HEK293 (cell line): ENCODE results near the gene NCOA3.

ENCODE experiments used
- GLI4 ChIP-seq: fragments of 450-650 bp; formaldehyde crosslinking; IDR thresholded peaks from 2 replicates; pipeline ENCODE4 v1.5.1; 2016; ENCODE audit warnings: missing biosample characterization, missing genetic modification characterization
- MZF1 ChIP-seq: fragments of 450-650 bp; formaldehyde crosslinking; IDR thresholded peaks from 2 replicates; pipeline ENCODE4 v1.5.1; 2017; ENCODE audit warnings: missing biosample characterization, missing genetic modification characterization, borderline replicate concordance
- ZFP69B ChIP-seq: fragments of 450-650 bp; formaldehyde crosslinking; IDR thresholded peaks from 2 replicates; pipeline ENCODE4 v1.5.1; 2016; ENCODE audit warnings: missing biosample characterization, missing genetic modification characterization
- ZNF169 ChIP-seq: fragments of 450-650 bp; formaldehyde crosslinking; IDR thresholded peaks from 2 replicates; pipeline ENCODE4 v1.5.1; 2016; ENCODE audit warnings: missing biosample characterization, missing genetic modification characterization
- ZNF175 ChIP-seq: fragments of 450-650 bp; formaldehyde crosslinking; IDR thresholded peaks from 2 replicates; pipeline ENCODE4 v1.5.1; 2016; ENCODE audit warnings: missing biosample characterization, missing genetic modification characterization
- ZNF473 ChIP-seq: fragments of 450-650 bp; formaldehyde crosslinking; IDR thresholded peaks from 2 replicates; pipeline ENCODE4 v1.5.1; 2017; ENCODE audit warnings: missing biosample characterization, missing genetic modification characterization
- ZNF510 ChIP-seq: fragments of 450-650 bp; formaldehyde crosslinking; IDR thresholded peaks from 2 replicates; pipeline ENCODE4 v1.5.1; 2018; ENCODE audit warnings: mild to moderate bottlenecking, missing genetic modification characterization, missing biosample characterization; ENCODE audit not compliant: insufficient replicate concordance
- ZNF707 ChIP-seq: fragments of 450-650 bp; formaldehyde crosslinking; IDR thresholded peaks from 2 replicates; pipeline ENCODE4 v1.5.1; 2016; ENCODE audit warnings: missing biosample characterization, missing genetic modification characterization
- ZNF768 ChIP-seq: fragments of 450-650 bp; formaldehyde crosslinking; IDR thresholded peaks from 2 replicates; pipeline ENCODE4 v1.5.1; 2018; ENCODE audit warnings: missing biosample characterization, mild to moderate bottlenecking, missing genetic modification characterization
- TF ChIP-seq, protein P1 (sequence below): fragments of 450-650 bp; formaldehyde crosslinking; IDR thresholded peaks from 2 replicates; pipeline ENCODE4 v1.5.1; 2016; ENCODE audit warnings: missing biosample characterization, missing genetic modification characterization
- TF ChIP-seq, protein P2 (sequence below): fragments of 450-650 bp; formaldehyde crosslinking; conservative IDR thresholded peaks from 2 replicates; pipeline ENCODE4 v1.5.1; 2016; ENCODE audit warnings: low read depth, missing biosample characterization, missing genetic modification characterization
- TF ChIP-seq, protein P3 (sequence below): fragments of 450-650 bp; formaldehyde crosslinking; IDR thresholded peaks from 2 replicates; pipeline ENCODE4 v1.5.1; 2016; ENCODE audit warnings: missing biosample characterization, missing genetic modification characterization

DNA sequence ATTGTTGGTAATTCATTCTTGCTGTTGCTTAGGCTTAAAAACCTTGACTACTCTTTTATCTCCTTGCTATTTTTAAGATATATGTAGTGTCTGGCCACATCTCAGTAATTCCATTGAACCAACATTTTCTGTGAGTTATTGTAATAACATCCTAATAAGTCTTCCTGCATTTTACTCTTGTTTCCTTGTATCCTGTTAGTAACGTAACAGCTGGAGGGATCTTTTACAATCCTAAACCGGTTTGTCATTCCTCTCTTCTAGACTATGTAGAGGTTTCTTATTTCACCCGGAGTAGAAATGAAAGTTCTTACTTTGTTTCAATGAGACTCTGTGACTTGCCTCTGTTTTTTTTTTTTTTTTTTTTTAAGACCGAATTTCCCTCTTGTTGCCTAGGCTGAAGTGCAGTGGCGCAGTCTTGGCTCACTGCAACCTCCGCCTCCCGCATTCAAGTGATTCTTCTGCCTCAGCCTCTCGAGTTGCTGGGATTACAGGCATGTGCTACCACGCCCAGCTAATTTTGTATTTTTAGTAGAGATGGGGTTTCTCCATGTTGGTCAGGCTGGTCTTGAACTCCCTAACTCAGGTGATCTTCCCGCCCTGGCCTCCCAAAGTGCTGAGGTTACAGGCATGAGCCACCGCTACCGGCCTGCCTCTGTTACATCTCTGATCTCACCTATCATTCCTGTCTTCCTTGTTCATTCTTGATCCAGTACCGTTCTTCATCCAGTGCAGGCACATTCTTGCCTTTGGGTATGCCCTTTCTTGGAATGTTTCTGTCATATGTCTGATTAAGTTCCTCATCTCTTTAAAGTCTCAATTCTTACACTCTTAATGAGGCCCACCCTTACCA, 44.7 kb downstream of the NCOA3 start:
- TF ChIP-seq ZNF510 (tag by site-specific recombination): no peak
- TF ChIP-seq, protein P1, sequence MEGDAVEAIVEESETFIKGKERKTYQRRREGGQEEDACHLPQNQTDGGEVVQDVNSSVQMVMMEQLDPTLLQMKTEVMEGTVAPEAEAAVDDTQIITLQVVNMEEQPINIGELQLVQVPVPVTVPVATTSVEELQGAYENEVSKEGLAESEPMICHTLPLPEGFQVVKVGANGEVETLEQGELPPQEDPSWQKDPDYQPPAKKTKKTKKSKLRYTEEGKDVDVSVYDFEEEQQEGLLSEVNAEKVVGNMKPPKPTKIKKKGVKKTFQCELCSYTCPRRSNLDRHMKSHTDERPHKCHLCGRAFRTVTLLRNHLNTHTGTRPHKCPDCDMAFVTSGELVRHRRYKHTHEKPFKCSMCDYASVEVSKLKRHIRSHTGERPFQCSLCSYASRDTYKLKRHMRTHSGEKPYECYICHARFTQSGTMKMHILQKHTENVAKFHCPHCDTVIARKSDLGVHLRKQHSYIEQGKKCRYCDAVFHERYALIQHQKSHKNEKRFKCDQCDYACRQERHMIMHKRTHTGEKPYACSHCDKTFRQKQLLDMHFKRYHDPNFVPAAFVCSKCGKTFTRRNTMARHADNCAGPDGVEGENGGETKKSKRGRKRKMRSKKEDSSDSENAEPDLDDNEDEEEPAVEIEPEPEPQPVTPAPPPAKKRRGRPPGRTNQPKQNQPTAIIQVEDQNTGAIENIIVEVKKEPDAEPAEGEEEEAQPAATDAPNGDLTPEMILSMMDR (tag by site-specific recombination): no peak
- no peak for TF ChIP-seq MZF1 (tag by site-specific recombination)
- TF ChIP-seq, protein P2, sequence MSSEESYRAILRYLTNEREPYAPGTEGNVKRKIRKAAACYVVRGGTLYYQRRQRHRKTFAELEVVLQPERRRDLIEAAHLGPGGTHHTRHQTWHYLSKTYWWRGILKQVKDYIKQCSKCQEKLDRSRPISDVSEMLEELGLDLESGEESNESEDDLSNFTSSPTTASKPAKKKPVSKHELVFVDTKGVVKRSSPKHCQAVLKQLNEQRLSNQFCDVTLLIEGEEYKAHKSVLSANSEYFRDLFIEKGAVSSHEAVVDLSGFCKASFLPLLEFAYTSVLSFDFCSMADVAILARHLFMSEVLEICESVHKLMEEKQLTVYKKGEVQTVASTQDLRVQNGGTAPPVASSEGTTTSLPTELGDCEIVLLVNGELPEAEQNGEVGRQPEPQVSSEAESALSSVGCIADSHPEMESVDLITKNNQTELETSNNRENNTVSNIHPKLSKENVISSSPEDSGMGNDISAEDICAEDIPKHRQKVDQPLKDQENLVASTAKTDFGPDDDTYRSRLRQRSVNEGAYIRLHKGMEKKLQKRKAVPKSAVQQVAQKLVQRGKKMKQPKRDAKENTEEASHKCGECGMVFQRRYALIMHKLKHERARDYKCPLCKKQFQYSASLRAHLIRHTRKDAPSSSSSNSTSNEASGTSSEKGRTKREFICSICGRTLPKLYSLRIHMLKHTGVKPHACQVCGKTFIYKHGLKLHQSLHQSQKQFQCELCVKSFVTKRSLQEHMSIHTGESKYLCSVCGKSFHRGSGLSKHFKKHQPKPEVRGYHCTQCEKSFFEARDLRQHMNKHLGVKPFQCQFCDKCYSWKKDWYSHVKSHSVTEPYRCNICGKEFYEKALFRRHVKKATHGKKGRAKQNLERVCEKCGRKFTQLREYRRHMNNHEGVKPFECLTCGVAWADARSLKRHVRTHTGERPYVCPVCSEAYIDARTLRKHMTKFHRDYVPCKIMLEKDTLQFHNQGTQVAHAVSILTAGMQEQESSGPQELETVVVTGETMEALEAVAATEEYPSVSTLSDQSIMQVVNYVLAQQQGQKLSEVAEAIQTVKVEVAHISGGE: no peak
- no peak for TF ChIP-seq ZNF175 (tag by site-specific recombination)
- TF ChIP-seq, protein P3, sequence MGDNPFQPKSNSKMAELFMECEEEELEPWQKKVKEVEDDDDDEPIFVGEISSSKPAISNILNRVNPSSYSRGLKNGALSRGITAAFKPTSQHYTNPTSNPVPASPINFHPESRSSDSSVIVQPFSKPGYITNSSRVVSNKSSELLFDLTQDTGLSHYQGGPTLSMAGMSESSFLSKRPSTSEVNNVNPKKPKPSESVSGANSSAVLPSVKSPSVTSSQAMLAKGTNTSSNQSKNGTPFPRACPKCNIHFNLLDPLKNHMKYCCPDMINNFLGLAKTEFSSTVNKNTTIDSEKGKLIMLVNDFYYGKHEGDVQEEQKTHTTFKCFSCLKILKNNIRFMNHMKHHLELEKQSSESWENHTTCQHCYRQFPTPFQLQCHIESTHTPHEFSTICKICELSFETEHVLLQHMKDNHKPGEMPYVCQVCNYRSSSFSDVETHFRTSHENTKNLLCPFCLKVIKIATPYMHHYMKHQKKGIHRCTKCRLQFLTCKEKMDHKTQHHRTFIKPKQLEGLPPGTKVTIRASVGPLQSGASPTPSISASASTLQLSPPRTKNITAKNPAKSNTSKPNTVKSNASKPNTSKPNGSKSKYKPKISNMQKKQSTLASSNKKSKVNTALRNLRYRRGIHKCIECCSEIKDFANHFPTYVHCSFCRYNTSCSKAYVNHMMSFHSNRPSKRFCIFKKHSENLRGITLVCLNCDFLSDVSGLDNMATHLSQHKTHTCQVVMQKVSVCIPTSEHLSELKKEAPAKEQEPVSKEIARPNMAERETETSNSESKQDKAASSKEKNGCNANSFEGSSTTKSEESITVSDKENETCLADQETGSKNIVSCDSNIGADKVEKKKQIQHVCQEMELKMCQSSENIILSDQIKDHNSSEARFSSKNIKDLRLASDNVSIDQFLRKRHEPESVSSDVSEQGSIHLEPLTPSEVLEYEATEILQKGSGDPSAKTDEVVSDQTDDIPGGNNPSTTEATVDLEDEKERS (tag by site-specific recombination): no peak
- TF ChIP-seq ZNF707 (tag by site-specific recombination): no peak
- no peak for TF ChIP-seq ZNF473 (tag by site-specific recombination)
- TF ChIP-seq GLI4 (tag by site-specific recombination): no peak
- TF ChIP-seq ZNF768 (tag by site-specific recombination): no peak
- TF ChIP-seq ZNF169 (tag by site-specific recombination): no peak
- no peak for TF ChIP-seq ZFP69B (tag by site-specific recombination)
